D721Med (cell line): Measurements from ENCODE around the gene OSBPL3.

ENCODE experiments used
- DNase-seq: peaks from one replicate; pipeline ENCODE4 v3.0.0; 2011; ENCODE audit warnings: low spot score; ENCODE audit not compliant: insufficient read length
- FAIRE-seq: peaks from 2 replicates; lab custom pipeline; 2011; peaks lifted over from hg19 to GRCh38; lab: Jason Lieb, UNC
- CTCF ChIP-seq: IDR thresholded peaks from 2 replicates; pipeline ENCODE4 v1.5.1; 2012; ENCODE audit warnings: mild to moderate bottlenecking, control low read depth; ENCODE audit not compliant: insufficient read depth; ENCODE audit errors: missing control alignments

OSBPL3 gene

DNA sequence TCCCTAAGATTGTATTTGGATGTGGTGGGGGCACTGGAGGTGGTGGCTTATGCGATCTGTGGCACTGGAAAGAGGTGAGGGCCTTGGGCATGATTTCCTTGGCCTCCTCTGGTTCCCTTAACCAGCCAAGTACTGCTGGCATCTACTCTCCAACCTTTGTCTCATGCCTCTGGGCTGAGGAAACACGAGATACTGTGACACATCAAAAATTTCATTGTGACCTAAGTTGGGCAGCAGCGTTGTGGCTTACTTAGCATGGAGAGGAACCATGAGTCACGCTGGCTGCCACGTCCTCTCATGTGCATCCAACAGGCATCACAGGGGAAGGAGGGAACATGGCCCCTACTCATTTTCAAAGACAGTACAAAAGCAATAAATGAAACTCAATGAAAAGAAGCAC lies 193.0 kb downstream of the OSBPL3 start:
- FAIRE-seq (no peak), DNase-seq (no peak)
- no peak for TF ChIP-seq CTCF

DNA sequence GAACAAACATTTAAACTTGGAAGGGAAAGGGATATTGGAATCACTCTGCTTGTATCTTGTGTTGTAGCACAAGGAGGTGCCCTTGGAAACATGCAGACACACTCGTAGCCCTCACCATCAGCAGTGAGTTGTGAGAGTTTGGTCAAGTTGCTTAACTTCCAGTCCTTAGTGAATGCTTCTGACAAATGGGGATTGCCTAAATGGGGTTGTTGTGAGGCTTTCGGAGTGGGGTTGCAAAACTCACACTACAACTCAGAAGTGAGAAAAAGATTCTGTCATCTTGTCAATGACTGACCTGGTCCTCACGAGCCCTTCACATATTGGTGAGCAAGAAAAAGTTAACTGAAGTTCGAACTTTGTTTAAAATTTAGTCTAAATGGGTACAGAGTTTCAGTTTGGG lies 193.7 kb downstream of the OSBPL3 start:
- FAIRE-seq: no peak
- TF ChIP-seq CTCF: no peak
- no peak for DNase-seq

- TF ChIP-seq CTCF: no peak
- FAIRE-seq (no peak), DNase-seq (no peak)
Measured at GRCh38 chr7:24784277-24784676, 195.7 kb downstream of the OSBPL3 start.

DNA sequence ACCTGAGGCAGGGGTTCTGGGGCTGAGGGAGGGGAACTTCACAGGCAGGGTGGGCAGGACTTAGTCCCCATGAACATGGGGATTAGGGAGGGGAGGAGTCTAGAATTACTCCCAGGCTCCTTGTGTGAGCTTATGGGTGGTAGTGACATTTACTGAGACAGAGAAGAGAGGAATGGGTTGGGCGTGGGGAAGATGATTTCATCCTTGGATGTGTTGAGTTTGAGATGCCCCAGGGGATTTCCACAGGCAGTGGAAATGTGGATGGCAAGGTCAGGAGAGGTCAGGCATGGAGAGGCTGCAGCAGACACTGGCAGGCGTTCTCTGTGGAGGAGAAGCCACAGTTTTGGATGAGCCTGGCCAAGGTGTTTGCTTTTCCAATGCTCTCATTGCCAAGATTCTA lies 196.3 kb downstream of the OSBPL3 start:
- DNase-seq: no peak
- no peak for TF ChIP-seq CTCF
- FAIRE-seq: no peak

- TF ChIP-seq CTCF: no peak
Measured at GRCh38 chr7:24781106-24781505, 198.9 kb downstream of the OSBPL3 start.

GRCh38 chr7:24779283-24779655 lies 200.7 kb downstream of the OSBPL3 start:
- DNase-seq (peak; percentile 24), FAIRE-seq (no peak)
- TF ChIP-seq CTCF: no peak

More at GRCh38 chr7:24781106-24781505, 198.9 kb downstream of the OSBPL3 start:
- FAIRE-seq (no peak), DNase-seq (no peak)

- TF ChIP-seq CTCF: no peak
- no peak for FAIRE-seq
Measured at GRCh38 chr7:24778543-24779282, 201.3 kb downstream of the OSBPL3 start.

More at GRCh38 chr7:24778543-24779282, 201.3 kb downstream of the OSBPL3 start:
- no peak for DNase-seq
